HEK293T (cell line): Measurements from ENCODE around the gene AP3B1.

Experiments used
- FOXA1 ChIP-seq: fragments of 450-650 bp; IDR thresholded peaks from 2 replicates; pipeline ENCODE4 v1.6.1; 2016; ENCODE audit warnings: mild to moderate bottlenecking
- FOXK2 ChIP-seq: fragments of 450-650 bp; IDR thresholded peaks from 2 replicates; pipeline ENCODE4 v1.6.1; 2016; ENCODE audit warnings: mild to moderate bottlenecking
- L3MBTL2 ChIP-seq: fragments of 450-650 bp; conservative IDR thresholded peaks from 2 replicates; pipeline ENCODE4 v1.6.1; 2016; ENCODE audit warnings: mild to moderate bottlenecking

- TF ChIP-seq FOXA1 (no peak), FOXK2 (no peak), L3MBTL2 (no peak)
Observed at GRCh38 chr5:77960863-77961396, 333.6 kb downstream of the AP3B1 start.
